ENCODE results near the gene ARHGAP45.
A peak's percentile ranks its signal among the peaks of the same experiment; 100 is the strongest.
"Not testable (repeated sequence)": the region's sequence is repeated elsewhere in the genome, so short reads cannot be mapped to it uniquely, and the experiment has no call there.

Gene ARHGAP45

GRCh38 chr19:1116726-1117581 is 50.0 kb downstream of the ARHGAP45 start:
- no peak for DNase-seq (ENCODE audit: low read depth)

- no peak for DNase-seq (ENCODE audit: low read depth)
Measured at GRCh38 chr19:1117654-1118053, 50.7 kb downstream of the ARHGAP45 start.

- DNase-seq (ENCODE audit: low read depth): no peak
Measured at GRCh38 chr19:1118999-1119398, 52.0 kb downstream of the ARHGAP45 start.

- DNase-seq (ENCODE audit: low read depth): no peak
Measured at GRCh38 chr19:1119475-1120217, 52.7 kb downstream of the ARHGAP45 start.

GRCh38 chr19:1121395-1121794 is 54.4 kb downstream of the ARHGAP45 start:
- DNase-seq (ENCODE audit: low read depth): no peak

- no peak for DNase-seq (ENCODE audit: low read depth)
Measured at GRCh38 chr19:1122021-1122971, 55.3 kb downstream of the ARHGAP45 start.

GRCh38 chr19:1122972-1123363 is 56.0 kb downstream of the ARHGAP45 start:
- no peak for DNase-seq (ENCODE audit: low read depth)

- no peak for DNase-seq (ENCODE audit: low read depth)
Measured at GRCh38 chr19:1123381-1123780, 56.4 kb downstream of the ARHGAP45 start.

- DNase-seq (ENCODE audit: low read depth): no peak
Measured at GRCh38 chr19:1123885-1124677, 57.1 kb downstream of the ARHGAP45 start.

- no peak for DNase-seq (ENCODE audit: low read depth)
Measured at GRCh38 chr19:1125601-1126467, 58.9 kb downstream of the ARHGAP45 start.

GRCh38 chr19:1126984-1127760 is 60.2 kb downstream of the ARHGAP45 start:
- no peak for DNase-seq (ENCODE audit: low read depth)

- no peak for DNase-seq (ENCODE audit: low read depth)
Measured at GRCh38 chr19:1128106-1128505, 61.1 kb downstream of the ARHGAP45 start.

- DNase-seq (ENCODE audit: low read depth): not testable (repeated sequence)
Measured at GRCh38 chr19:1129084-1129483, 62.1 kb downstream of the ARHGAP45 start.

GRCh38 chr19:1129535-1129934 is 62.6 kb downstream of the ARHGAP45 start:
- DNase-seq (ENCODE audit: low read depth): no peak

GRCh38 chr19:1130771-1131717 is 64.1 kb downstream of the ARHGAP45 start:
- DNase-seq (ENCODE audit: low read depth): no peak

- DNase-seq (ENCODE audit: low read depth): peak; percentile 78
Measured at GRCh38 chr19:1131718-1132551, 65.0 kb downstream of the ARHGAP45 start.

Measured in stimulated activated CD8-positive, alpha-beta memory T cell treated with anti-CD3 and anti-CD28 coated beads, Interleukin-4, amount 100 ng/mL, for 24 hours (primary cell).